T-cell (primary cell): Measurements from ENCODE around the gene ID3. TPM values are rescaled to one million over a fixed set of nuclear protein-coding genes. Genes with fewer than 3 reads are reported as not detected.

Source experiments
- ATAC-seq, 4 experiments: fragments of 200-7000 bp in 3 of 4; fragments of 150-1000 bp in 1 of 4; cut with Tn5 transposase; replicated peaks in 1 of 4; 1 replicate in 3 of 4; 2 replicates in 1 of 4; pipeline ENCODE4 v1.10.0; 2021; ENCODE audit warnings: moderate library complexity in 3 of 4, mild to moderate bottlenecking in 2 of 4, moderate number of reproducible peaks in 1 of 4
- CTCF ChIA-PET, 2 donors: fragments of 300-600 bp; sonication (Branson Sonifier 250); formaldehyde crosslinking; loops; one replicate each; lab custom pipeline; 2022; ENCODE audit warnings: antibody characterized with exemption in 2 of 2; lab: Charles Lee
- POLR2A ChIA-PET, 2 donors: fragments of 300-600 bp; sonication (Branson Sonifier 250); formaldehyde crosslinking; loops; one replicate each; lab custom pipeline; 2022; ENCODE audit warnings: antibody characterized with exemption in 2 of 2; lab: Charles Lee
- DNase-seq, 35 experiments: peaks; one replicate each; pipeline versions ENCODE4 v3.0.0 to v3.0.0-alpha.2; 2013 to 2023
- H3K27ac ChIP-seq: one replicate; pipeline ENCODE4 v1.5.1; 2013; ENCODE audit warnings: low read length
- H3K27me3 ChIP-seq, 2 experiments: replicated peaks in 1 of 2; 1 replicate in 1 of 2; 2 replicates in 1 of 2; pipeline versions ENCODE4 v1.6.1 to v1.7.0; 2013; ENCODE audit warnings: low read length in 1 of 2, mixed read lengths in 1 of 2; ENCODE audit not compliant: control insufficient read depth in 2 of 2, insufficient read depth in 2 of 2; ENCODE audit errors: extremely low read depth in 1 of 2
- H3K36me3 ChIP-seq, 2 donors: 1 replicate in 1 of 2; 2 replicates in 1 of 2; pipeline versions ENCODE4 v1.6.1 to v1.7.0; 2013; ENCODE audit warnings: low read length in 1 of 2; ENCODE audit not compliant: control insufficient read depth in 2 of 2, insufficient read depth in 1 of 2; ENCODE audit errors: extremely low read depth in 1 of 2
- H3K4me1 ChIP-seq, 2 experiments: 1 replicate in 1 of 2; 2 replicates in 1 of 2; pipeline versions ENCODE4 v1.6.1 to v1.7.0; 2013; ENCODE audit warnings: low read length in 2 of 2, mixed read lengths in 1 of 2; ENCODE audit not compliant: insufficient read depth in 2 of 2, control insufficient read depth in 1 of 2; ENCODE audit errors: extremely low read depth in 1 of 2
- H3K4me3 ChIP-seq, 2 donors: 1 replicate in 1 of 2; 2 replicates in 1 of 2; pipeline versions ENCODE4 v1.5.1 to v1.7.0; 2013; ENCODE audit warnings: mild to moderate bottlenecking in 2 of 2, low read length in 1 of 2, moderate library complexity in 1 of 2; ENCODE audit not compliant: control insufficient read depth in 1 of 2; ENCODE audit errors: extremely low read depth in 1 of 2
- H3K9me3 ChIP-seq: 2 replicates; pipeline ENCODE4 v1.7.0; 2013
- H3K27ac Mint-ChIP-seq, 2 donors: one replicate each; pipeline ENCODE4 v1.8.0; 2020 to 2021; ENCODE audit warnings: mild to moderate bottlenecking in 2 of 2, mixed read lengths in 2 of 2
- H3K27me3 Mint-ChIP-seq, 2 donors: one replicate each; pipeline ENCODE4 v1.8.0; 2021 to 2022; ENCODE audit warnings: mixed read lengths in 2 of 2
- H3K36me3 Mint-ChIP-seq: one replicate; pipeline ENCODE4 v1.8.0; 2021; ENCODE audit warnings: mixed read lengths
- H3K4me1 Mint-ChIP-seq, 3 donors: one replicate each; pipeline ENCODE4 v1.8.0; 2020 to 2022; ENCODE audit warnings: mixed read lengths in 3 of 3, mild to moderate bottlenecking in 1 of 3
- H3K4me3 Mint-ChIP-seq, 3 donors: one replicate each; pipeline ENCODE4 v1.8.0; 2020 to 2022; ENCODE audit warnings: mild to moderate bottlenecking in 3 of 3, mixed read lengths in 3 of 3, moderate library complexity in 3 of 3
- H3K9me3 Mint-ChIP-seq, 3 donors: one replicate each; pipeline ENCODE4 v1.8.0; 2020 to 2022; ENCODE audit warnings: mixed read lengths in 3 of 3
- WGBS: methylation state at CpG from one replicate; pipeline ENCODE4 v1.1.5; 2013; ENCODE audit warnings: missing lambda C conversion rate; ENCODE audit not compliant: insufficient coverage; 5-methylcytosine and 5-hydroxymethylcytosine counted together
- total RNA-seq, 35 experiments: library from RNA in 6 of 35; stranded (reverse) in 6 of 35; fragments of 120-200 nt in 1 of 35; gene quantifications; one replicate each; pipeline versions ENCODE4 v1.2.1 to v1.2.4 and lab custom pipeline; 2013 to 2026

Gene ID3
- total RNA-seq, 5 donors from 2014 or later (not counting 1 experiment from before 2014, with no cell fraction given) = 20.7 to 99.7 (median 81.3) TPM

GRCh38 chr1:23564529-23565122 lies 5.3 kb upstream of the ID3 start:
- ATAC-seq = no peak
- Histone ChIP-seq H3K9me3 (no peaks in the 10 kb centered on the region), H3K27ac (no peak overlapping the region), H3K36me3 (no peaks in the 10 kb centered on the region), H3K4me1 (peaks cover 20 to 39% of the 10 kb centered on the region in 2 experiments), H3K27me3 (peaks cover 0 to 30% of the 10 kb centered on the region in 2 experiments), H3K4me3 (no peak overlapping the region)
- 97% methylated on average over 6 of the region's 10 CpGs for WGBS
- DNase-seq = no peak
- H3K4me3 Mint-ChIP-seq = no peak overlapping the region
- H3K36me3 Mint-ChIP-seq = no peaks in the 10 kb centered on the region
- H3K9me3 Mint-ChIP-seq = no peaks in the 10 kb centered on the region
- ChIA-PET POLR2A (interaction anchor here in 1 of 2 donors (0.6 to 1.6 kb wide), 2 partner anchors 9 to 37 kb away, joined by 3 to 7 read pairs; no protein-coding TSS in a partner anchor), CTCF (interaction anchor here (0.7 to 1.5 kb wide), 2 partner anchors 72 to 73 kb away, joined by 4 read pairs; no protein-coding TSS in a partner anchor)
- peaks cover 45 to 53% (median 50%) of the 10 kb centered on the region in 3 donors for H3K4me1 Mint-ChIP-seq
- H3K27me3 Mint-ChIP-seq = peaks cover 6 to 21% of the 10 kb centered on the region in 2 donors
- no peak overlapping the region for H3K27ac Mint-ChIP-seq

GRCh38 chr1:23563755-23564374 lies 4.6 kb upstream of the ID3 start:
- no peak overlapping the region for H3K27ac ChIP-seq
- DNase-seq (no peak), ATAC-seq (no peak)
- H3K4me3 Mint-ChIP-seq = no peak overlapping the region
- no peaks in the 10 kb centered on the region for H3K36me3 Mint-ChIP-seq
- CTCF ChIA-PET = interaction anchor here in 1 of 2 donors (1.5 kb wide), 1 partner anchor 73 kb away, joined by 4 read pairs; no protein-coding TSS in a partner anchor
- 100% methylated on average over 1 of the region's 3 CpGs for WGBS
- H3K27ac Mint-ChIP-seq = no peak overlapping the region
- H3K27me3 ChIP-seq = peaks cover 0 to 27% of the 10 kb centered on the region in 2 experiments
- no peaks in the 10 kb centered on the region for H3K9me3 Mint-ChIP-seq
- peaks cover 48 to 56% (median 51%) of the 10 kb centered on the region in 3 donors for H3K4me1 Mint-ChIP-seq
- no peaks in the 10 kb centered on the region for H3K36me3 ChIP-seq
- H3K27me3 Mint-ChIP-seq = peaks cover 6 to 15% of the 10 kb centered on the region in 2 donors
- POLR2A ChIA-PET = interaction anchor here in 1 of 2 donors (0.6 to 1.6 kb wide), 2 partner anchors 8 to 37 kb away, joined by 3 to 7 read pairs; no protein-coding TSS in a partner anchor
- no peaks in the 10 kb centered on the region for H3K9me3 ChIP-seq
- H3K4me3 ChIP-seq = no peak overlapping the region
- peaks cover 20 to 42% of the 10 kb centered on the region in 2 experiments for H3K4me1 ChIP-seq

GRCh38 chr1:23563003-23563402 lies 3.7 kb upstream of the ID3 start:
- Histone ChIP-seq H3K4me1 (peaks cover 20 to 43% of the 10 kb centered on the region in 2 experiments), H3K9me3 (no peaks in the 10 kb centered on the region), H3K4me3 (no peak overlapping the region), H3K27ac (no peak overlapping the region), H3K36me3 (no peaks in the 10 kb centered on the region), H3K27me3 (peaks cover 0 to 25% of the 10 kb centered on the region in 2 experiments)
- CTCF ChIA-PET = interaction anchor here in 1 of 2 donors (1.5 kb wide), 2 partner anchors 72 to 74 kb away, joined by 4 to 5 read pairs; no protein-coding TSS in a partner anchor
- H3K4me1 Mint-ChIP-seq = peaks cover 43 to 53% (median 44%) of the 10 kb centered on the region in 3 donors
- H3K27ac Mint-ChIP-seq = peak overlapping the region in 1 of 2 donors; percentile 22
- whole genome bisulfite sequencing = 83% methylated on average over 1 of the region's 9 CpGs
- peak overlapping the region in 1 of 3 donors; percentile 73 for H3K4me3 Mint-ChIP-seq
- ATAC-seq = no peak
- no peak for DNase-seq
- peaks cover 0 to 10% of the 10 kb centered on the region in 2 donors for H3K27me3 Mint-ChIP-seq
- H3K9me3 Mint-ChIP-seq = no peaks in the 10 kb centered on the region
- no peaks in the 10 kb centered on the region for H3K36me3 Mint-ChIP-seq
- POLR2A ChIA-PET = no interaction called here

GRCh38 chr1:23562137-23562876 lies 3.0 kb upstream of the ID3 start:
- Histone ChIP-seq H3K27me3 (peaks cover 0 to 18% of the 10 kb centered on the region in 2 experiments), H3K27ac (no peak overlapping the region), H3K9me3 (no peaks in the 10 kb centered on the region), H3K4me1 (peaks cover 20 to 42% of the 10 kb centered on the region in 2 experiments), H3K4me3 (peak overlapping the region in 1 of 2 donors; percentile 20), H3K36me3 (no peaks in the 10 kb centered on the region)
- Mint-ChIP-seq H3K27ac (peak overlapping the region; percentile 53 to 70), H3K36me3 (peaks cover 5% of the 10 kb centered on the region), H3K27me3 (peaks cover 0 to 7% of the 10 kb centered on the region in 2 donors), H3K4me3 (peak overlapping the region; percentile 17 to 73 (median 36)), H3K9me3 (no peaks in the 10 kb centered on the region), H3K4me1 (peaks cover 45 to 55% (median 51%) of the 10 kb centered on the region in 3 donors)
- POLR2A ChIA-PET = no interaction called here
- ATAC-seq (peak in 1 of 4 experiments; percentile 19), DNase-seq (peak in 10 of 35 experiments; percentile 8 to 50 (median 31))
- CTCF ChIA-PET = interaction anchor here in 1 of 2 donors (1.5 kb wide), 1 partner anchor 73 kb away, joined by 5 read pairs; no protein-coding TSS in a partner anchor
- 48% methylated on average over 5 of the region's 19 CpGs for WGBS

GRCh38 chr1:23561813-23562100 lies 2.5 kb upstream of the ID3 start:
- Histone ChIP-seq H3K9me3 (no peaks in the 10 kb centered on the region), H3K27ac (no peak overlapping the region), H3K4me1 (peaks cover 26 to 47% of the 10 kb centered on the region in 2 experiments), H3K36me3 (no peaks in the 10 kb centered on the region), H3K27me3 (peaks cover 0 to 13% of the 10 kb centered on the region in 2 experiments), H3K4me3 (no peak overlapping the region)
- ATAC-seq = no peak
- 100% methylated on average over 1 of the region's 2 CpGs for WGBS
- ChIA-PET POLR2A (no interaction called here), CTCF (interaction anchor here in 1 of 2 donors (1.5 kb wide), 1 partner anchor 73 kb away, joined by 5 read pairs; no protein-coding TSS in a partner anchor)
- DNase-seq = no peak
- Mint-ChIP-seq H3K4me1 (peaks cover 50 to 58% (median 56%) of the 10 kb centered on the region in 3 donors), H3K27ac (peak overlapping the region; percentile 3 to 53), H3K36me3 (peaks cover 8% of the 10 kb centered on the region), H3K27me3 (peaks cover 0 to 5% of the 10 kb centered on the region in 2 donors), H3K4me3 (no peak overlapping the region), H3K9me3 (no peaks in the 10 kb centered on the region)
